ENCODE results near the gene CHD9.

DNA sequence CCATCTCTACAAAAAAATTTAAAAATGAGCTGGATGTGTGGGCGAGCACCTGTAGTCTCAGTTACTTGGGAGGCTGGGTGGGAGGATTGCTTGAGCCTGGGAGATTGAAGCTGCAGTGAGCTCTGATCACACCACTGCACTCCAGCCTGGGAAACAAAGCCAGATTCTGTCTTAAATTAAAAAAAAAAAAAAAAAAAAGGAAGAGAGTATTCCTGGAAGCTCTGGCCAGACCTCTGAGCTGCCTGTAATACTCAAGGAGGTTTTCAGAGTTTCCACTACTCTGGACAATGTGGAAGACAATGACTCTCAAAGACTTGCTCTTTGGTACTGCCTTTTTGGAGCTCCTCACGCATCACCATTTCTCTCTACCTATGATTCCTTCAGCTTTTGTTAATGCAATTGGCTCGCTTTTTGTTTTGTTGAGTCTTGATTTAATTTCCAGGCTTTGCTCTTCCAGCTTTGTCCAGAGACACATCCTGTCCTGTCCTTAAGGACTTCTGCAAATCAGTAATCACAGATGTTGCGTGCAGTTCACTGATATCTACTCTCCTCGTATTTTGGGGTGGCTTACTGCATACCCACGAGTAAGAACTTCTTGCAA lies 10.8 kb downstream of the CHD9 start:
- TF ChIP-seq, protein P1, sequence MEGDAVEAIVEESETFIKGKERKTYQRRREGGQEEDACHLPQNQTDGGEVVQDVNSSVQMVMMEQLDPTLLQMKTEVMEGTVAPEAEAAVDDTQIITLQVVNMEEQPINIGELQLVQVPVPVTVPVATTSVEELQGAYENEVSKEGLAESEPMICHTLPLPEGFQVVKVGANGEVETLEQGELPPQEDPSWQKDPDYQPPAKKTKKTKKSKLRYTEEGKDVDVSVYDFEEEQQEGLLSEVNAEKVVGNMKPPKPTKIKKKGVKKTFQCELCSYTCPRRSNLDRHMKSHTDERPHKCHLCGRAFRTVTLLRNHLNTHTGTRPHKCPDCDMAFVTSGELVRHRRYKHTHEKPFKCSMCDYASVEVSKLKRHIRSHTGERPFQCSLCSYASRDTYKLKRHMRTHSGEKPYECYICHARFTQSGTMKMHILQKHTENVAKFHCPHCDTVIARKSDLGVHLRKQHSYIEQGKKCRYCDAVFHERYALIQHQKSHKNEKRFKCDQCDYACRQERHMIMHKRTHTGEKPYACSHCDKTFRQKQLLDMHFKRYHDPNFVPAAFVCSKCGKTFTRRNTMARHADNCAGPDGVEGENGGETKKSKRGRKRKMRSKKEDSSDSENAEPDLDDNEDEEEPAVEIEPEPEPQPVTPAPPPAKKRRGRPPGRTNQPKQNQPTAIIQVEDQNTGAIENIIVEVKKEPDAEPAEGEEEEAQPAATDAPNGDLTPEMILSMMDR (IDR thresholded peaks at IDR 0.05; ENCODE audit: insufficient read depth, low read depth, low read length): no peak
- TF ChIP-seq EZH2 (IDR thresholded peaks at IDR 0.05; ENCODE audit: insufficient read depth, low read length): no peak

Data from astrocyte (in vitro differentiated cells and primary cell).